GM23338 (cell line): ENCODE data around the gene MBD3L5. TPM values are rescaled to one million over a fixed set of nuclear protein-coding genes. Genes with fewer than 3 reads are reported as not detected.
"Not testable (repeated sequence)": the region's sequence is repeated elsewhere in the genome, so short reads cannot be mapped to it uniquely, and the experiment has no call there.

Experiments
- ATAC-seq: fragments of 200-7000 bp; cut with Tn5 transposase; 3 replicates; pipeline ENCODE4 v1.9.1; 2020
- DNase-seq: peaks from one replicate; pipeline ENCODE4 v3.0.0-alpha.2; 2015; ENCODE audit warnings: low spot score
- H2AFZ ChIP-seq: fragments of 200-600 bp; sonication (generic); 2 replicates; pipeline ENCODE4 v1.8.0; 2016; ENCODE audit warnings: antibody characterized with exemption, mild to moderate bottlenecking, moderate library complexity
- H3F3A ChIP-seq: fragments of 200-600 bp; sonication (generic); replicated peaks from 2 replicates; pipeline ENCODE4 v1.8.0; 2017; ENCODE audit warnings: antibody characterized with exemption, mixed run types, low read depth
- H3K27ac ChIP-seq: fragments of 200-600 bp; sonication (generic); 2 replicates; pipeline ENCODE4 v1.6.1; 2016; ENCODE audit warnings: low read depth
- H3K27me3 ChIP-seq: fragments of 200-600 bp; sonication (generic); 2 replicates; pipeline ENCODE4 v1.8.0; 2016; ENCODE audit warnings: mild to moderate bottlenecking, mixed run types, moderate library complexity; ENCODE audit not compliant: insufficient read depth
- H3K36me3 ChIP-seq: fragments of 200-600 bp; sonication (generic); 2 replicates; pipeline ENCODE4 v1.8.0; 2016; ENCODE audit warnings: mild to moderate bottlenecking; ENCODE audit not compliant: insufficient read depth
- H3K4me1 ChIP-seq: fragments of 200-600 bp; sonication (generic); 2 replicates; pipeline ENCODE4 v1.8.0; 2016; ENCODE audit warnings: mild to moderate bottlenecking, moderate library complexity; ENCODE audit not compliant: insufficient read depth
- H3K4me2 ChIP-seq: fragments of 200-600 bp; sonication (generic); 2 replicates; pipeline ENCODE4 v1.7.1; 2017; ENCODE audit warnings: mixed run types
- H3K4me3 ChIP-seq: fragments of 200-600 bp; sonication (generic); 2 replicates; pipeline ENCODE4 v1.6.1; 2016; ENCODE audit warnings: mixed run types
- H3K79me2 ChIP-seq: fragments of 200-600 bp; sonication (generic); replicated peaks from 2 replicates; pipeline ENCODE4 v1.8.0; 2017; ENCODE audit warnings: mild to moderate bottlenecking; ENCODE audit not compliant: insufficient read depth
- H3K9me2 ChIP-seq: fragments of 200-600 bp; sonication (generic); 2 replicates; pipeline ENCODE4 v1.8.0; 2017; ENCODE audit not compliant: insufficient read depth
- H4K20me1 ChIP-seq: fragments of 200-600 bp; sonication (generic); replicated peaks from 2 replicates; pipeline ENCODE4 v1.8.0; 2017; ENCODE audit warnings: mild to moderate bottlenecking; ENCODE audit not compliant: insufficient read depth
- H3K27ac Mint-ChIP-seq: 2 replicates; pipeline ENCODE4 v1.8.0; 2020; ENCODE audit warnings: inconsistent platforms, mild to moderate bottlenecking, moderate library complexity, mixed read lengths
- H3K27me3 Mint-ChIP-seq: 3 replicates; pipeline ENCODE4 v1.8.0; 2022; ENCODE audit warnings: low read depth, mild to moderate bottlenecking, moderate library complexity, mixed read lengths, inconsistent platforms; ENCODE audit not compliant: insufficient read depth, poor library complexity
- H3K36me3 Mint-ChIP-seq: 3 replicates; pipeline ENCODE4 v1.8.0; 2021; ENCODE audit warnings: low read depth, mild to moderate bottlenecking, inconsistent platforms, moderate library complexity, mixed read lengths
- H3K4me1 Mint-ChIP-seq: 3 replicates; pipeline ENCODE4 v1.8.0; 2020; ENCODE audit warnings: mild to moderate bottlenecking, inconsistent platforms, mixed read lengths
- H3K4me3 Mint-ChIP-seq: 3 replicates; pipeline ENCODE4 v1.8.0; 2021; ENCODE audit warnings: moderate library complexity, mild to moderate bottlenecking, inconsistent platforms, mixed read lengths
- H3K9me3 Mint-ChIP-seq: 3 replicates; pipeline ENCODE4 v1.8.0; 2020; ENCODE audit warnings: moderate library complexity, mild to moderate bottlenecking, inconsistent platforms, mixed read lengths
- polyA plus RNA-seq: library from polyadenylated mRNA; unstranded; fragments of >200 nt; fragmentation: Nextera tagmentation; extraction: Ambion mirVana; gene quantifications from 2 replicates; pipeline ENCODE4 v1.2.1, GENCODE V29; 2016
- total RNA-seq: library from RNA; depleted of rRNA; stranded (reverse); fragments of >200 nt; shearing (Covaris generic); gene quantifications from 2 replicates; pipeline ENCODE4 v1.2.3, GENCODE V29; 2014

Gene MBD3L5
- total and polyA plus RNA-seq, 2 experiments from 2014 or later: not detected

GRCh38 chr19:7040079-7040478, 9.7 kb downstream of the MBD3L5 start, which contains the start of gene MBD3L4:
TSS of gene MBD3L4 (minus strand) at chr19:7040179. CDS start at chr19:7040144, 35 bp downstream.
- not testable (repeated sequence) for H4K20me1 ChIP-seq, H3K27ac ChIP-seq, H3K4me3 Mint-ChIP-seq, H3K9me2 ChIP-seq, H3F3A ChIP-seq, H3K4me3 ChIP-seq, H3K4me1 Mint-ChIP-seq, H3K4me1 ChIP-seq, H3K27me3 ChIP-seq, H3K79me2 ChIP-seq, H3K36me3 Mint-ChIP-seq, H2AFZ ChIP-seq, H3K27me3 Mint-ChIP-seq, H3K36me3 ChIP-seq, DNase-seq, H3K4me2 ChIP-seq, H3K27ac Mint-ChIP-seq, ATAC-seq, H3K9me3 Mint-ChIP-seq

- H3K4me1 ChIP-seq, H3K27ac Mint-ChIP-seq, H3K4me2 ChIP-seq, H3K79me2 ChIP-seq, H3K27me3 Mint-ChIP-seq, H3K27ac ChIP-seq, H3K36me3 Mint-ChIP-seq, H3K27me3 ChIP-seq, H4K20me1 ChIP-seq, H3K4me3 ChIP-seq, H3K36me3 ChIP-seq, H3K4me3 Mint-ChIP-seq, H3F3A ChIP-seq, H3K4me1 Mint-ChIP-seq, DNase-seq, H2AFZ ChIP-seq, H3K9me3 Mint-ChIP-seq, ATAC-seq, H3K9me2 ChIP-seq: not testable (repeated sequence)
These were observed 11.2 kb downstream of the MBD3L5 start for GRCh38 chr19:7041563-7041962.

- H3K4me3 Mint-ChIP-seq, H2AFZ ChIP-seq, H3K4me2 ChIP-seq, H3K4me1 ChIP-seq, ATAC-seq, H3K4me1 Mint-ChIP-seq, H3K9me2 ChIP-seq, H3K4me3 ChIP-seq, DNase-seq, H3K79me2 ChIP-seq, H3K27ac ChIP-seq, H3K27ac Mint-ChIP-seq, H3K36me3 ChIP-seq, H3K27me3 Mint-ChIP-seq, H3K9me3 Mint-ChIP-seq, H3K27me3 ChIP-seq, H3K36me3 Mint-ChIP-seq, H4K20me1 ChIP-seq, H3F3A ChIP-seq: not testable (repeated sequence)
These were observed 18.6 kb downstream of the MBD3L5 start, which contains the start of gene MBD3L2 for GRCh38 chr19:7049021-7049420. TSS of gene MBD3L2 (plus strand) at chr19:7049321. CDS start at chr19:7049374, 53 bp downstream.

DNA sequence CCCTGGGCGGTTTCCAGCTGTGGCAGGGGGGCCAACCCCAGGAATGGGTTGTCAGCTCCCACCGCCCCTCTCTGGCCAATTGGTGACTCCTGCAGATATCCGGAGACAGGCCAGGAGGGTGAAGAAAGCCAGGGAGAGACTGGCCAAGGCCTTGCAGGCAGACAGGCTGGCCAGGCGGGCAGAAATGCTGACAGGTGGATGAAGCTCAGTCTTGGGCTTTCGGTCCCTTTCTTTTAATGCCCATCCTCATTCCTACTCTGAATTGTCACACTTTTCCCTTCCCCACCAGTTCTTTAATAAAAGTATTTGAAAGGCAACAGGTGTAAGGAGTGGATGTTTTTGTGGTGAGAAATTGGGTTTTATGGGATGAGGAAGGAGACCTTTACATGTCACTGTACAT, 21.0 kb downstream of the MBD3L5 start:
- H4K20me1 ChIP-seq, H2AFZ ChIP-seq, H3K79me2 ChIP-seq, H3K27me3 Mint-ChIP-seq, H3K27me3 ChIP-seq, H3K27ac ChIP-seq, H3K36me3 ChIP-seq, H3K4me2 ChIP-seq, H3K4me1 ChIP-seq, DNase-seq, ATAC-seq, H3K9me2 ChIP-seq, H3K4me1 Mint-ChIP-seq, H3K4me3 Mint-ChIP-seq, H3F3A ChIP-seq, H3K36me3 Mint-ChIP-seq, H3K4me3 ChIP-seq, H3K27ac Mint-ChIP-seq: not testable (repeated sequence)
- H3K9me3 Mint-ChIP-seq: peaks cover 11% of the 10 kb centered on the region; the same call in 2 of the 3 replicates

GRCh38 chr19:7052896-7053295, 22.5 kb downstream of the MBD3L5 start:
- not testable (repeated sequence) for H3K4me1 Mint-ChIP-seq, H3K9me2 ChIP-seq, H4K20me1 ChIP-seq, H3K27me3 ChIP-seq, H3K27ac ChIP-seq, H3K4me2 ChIP-seq, ATAC-seq, H3K27me3 Mint-ChIP-seq, H3K4me3 Mint-ChIP-seq, H3F3A ChIP-seq, H3K4me3 ChIP-seq, H3K4me1 ChIP-seq, DNase-seq, H3K27ac Mint-ChIP-seq, H3K36me3 Mint-ChIP-seq, H2AFZ ChIP-seq, H3K36me3 ChIP-seq, H3K79me2 ChIP-seq
- peaks cover 11% of the 10 kb centered on the region; the same call in 2 of the 3 replicates for H3K9me3 Mint-ChIP-seq

GRCh38 chr19:7054635-7055368, 24.4 kb downstream of the MBD3L5 start:
- H3K4me1 Mint-ChIP-seq, H3K9me3 Mint-ChIP-seq, H3K4me2 ChIP-seq, H3F3A ChIP-seq, H3K9me2 ChIP-seq, H3K36me3 ChIP-seq, H3K27me3 Mint-ChIP-seq, H3K4me1 ChIP-seq, H3K4me3 Mint-ChIP-seq, H2AFZ ChIP-seq, H3K4me3 ChIP-seq, H4K20me1 ChIP-seq, DNase-seq, H3K36me3 Mint-ChIP-seq, H3K27ac Mint-ChIP-seq, H3K79me2 ChIP-seq, ATAC-seq, H3K27ac ChIP-seq, H3K27me3 ChIP-seq: not testable (repeated sequence)
